GM12878 (cell line): ENCODE measurements around the gene TUBB1. TPM values are rescaled to one million over a fixed set of nuclear protein-coding genes. Genes with fewer than 3 reads are reported as not detected.

ENCODE experiments used
- ATAC-seq: fragments of 200-7000 bp; cut with Tn5 transposase; 3 replicates; pipeline ENCODE4 v1.9.1; 2020; ENCODE audit warnings: mild to moderate bottlenecking, moderate library complexity
- BruUV-seq: library from RNA; stranded (reverse); fragments of 400-500 nt; replicated peaks from 2 replicates; lab custom pipeline; 2021; lab: Mats Ljungman, UMichigan
- CTCF ChIA-PET: fragments of 300-600 bp; sonication (Branson Sonifier 250); formaldehyde crosslinking; extraction: SDS; loops from one replicate; lab custom pipeline; 2021; ENCODE audit warnings: inconsistent platforms; lab: Yijun Ruan, JAX
- POLR2A ChIA-PET: fragments of 350-600 bp; formaldehyde crosslinking; extraction: SDS; loops from one replicate; lab custom pipeline; 2021; ENCODE audit warnings: inconsistent platforms; lab: Charles Lee
- RAD21 ChIA-PET: fragments of 300-600 bp; sonication (Branson Sonifier 250); formaldehyde crosslinking; loops from one replicate; lab custom pipeline; 2023; ENCODE audit warnings: antibody characterized with exemption; ENCODE audit not compliant: unreplicated experiment; lab: Charles Lee
- SMC1A ChIA-PET: fragments of 300-600 bp; sonication (Branson Sonifier 250); formaldehyde crosslinking; loops from one replicate; lab custom pipeline; 2023; ENCODE audit not compliant: unreplicated experiment, uncharacterized antibody; lab: Charles Lee
- DNase-seq: peaks from one replicate; pipeline ENCODE4 v3.0.0-alpha.2; 2011; ENCODE audit warnings: low read depth, low spot score
- FAIRE-seq: peaks from 3 replicates; lab custom pipeline; 2011; peaks lifted over from hg19 to GRCh38; lab: Jason Lieb, UNC
- H2AFZ ChIP-seq: 2 replicates; pipeline ENCODE4 v1.6.0; 2011; ENCODE audit warnings: low read depth, low read length, control low read depth; ENCODE audit not compliant: control insufficient read depth
- H3K27ac ChIP-seq: 2 replicates; pipeline ENCODE4 v1.5.1; 2011; ENCODE audit warnings: control low read depth; ENCODE audit not compliant: control insufficient read depth, insufficient read depth
- H3K27me3 ChIP-seq, 2 experiments: replicated peaks in 1 of 2; 2 replicates each; pipeline versions ENCODE4 v1.6.0 to v1.6.1; 2011; ENCODE audit warnings: low read length in 1 of 2; ENCODE audit not compliant: control insufficient read depth in 2 of 2, insufficient read depth in 2 of 2
- H3K36me3 ChIP-seq, 2 experiments: 2 replicates each; pipeline ENCODE4 v1.5.1; 2011; ENCODE audit warnings: low read length in 1 of 2; ENCODE audit not compliant: control insufficient read depth in 2 of 2, insufficient read depth in 2 of 2
- H3K4me1 ChIP-seq: 2 replicates; pipeline ENCODE4 v1.6.1; 2011; ENCODE audit warnings: mild to moderate bottlenecking, low read length, moderate library complexity, mixed read lengths; ENCODE audit not compliant: control insufficient read depth, insufficient read depth
- H3K4me2 ChIP-seq: 2 replicates; pipeline ENCODE4 v1.6.0; 2011; ENCODE audit warnings: control low read depth; ENCODE audit not compliant: control insufficient read depth, insufficient read depth
- H3K4me3 ChIP-seq: fragments of 200-600 bp; sonication (generic); 2 replicates; pipeline ENCODE4 v1.5.1; 2016
- H3K79me2 ChIP-seq: 2 replicates; pipeline ENCODE4 v1.6.0; 2011; ENCODE audit warnings: low read length; ENCODE audit not compliant: control insufficient read depth, insufficient read depth
- H3K9ac ChIP-seq: 2 replicates; pipeline ENCODE4 v1.8.0; 2011; ENCODE audit warnings: low read length, control low read depth, mixed read lengths; ENCODE audit not compliant: control insufficient read depth, insufficient read depth
- H3K9me3 ChIP-seq: replicated peaks from 3 replicates; pipeline ENCODE4 v1.5.1; 2011; ENCODE audit warnings: mild to moderate bottlenecking, low read length; ENCODE audit not compliant: control insufficient read depth, insufficient read depth
- H4K20me1 ChIP-seq: 2 replicates; pipeline ENCODE4 v1.6.0; 2011; ENCODE audit not compliant: control insufficient read depth, insufficient read depth
- CREB1 ChIP-seq: IDR thresholded peaks from 2 replicates; pipeline ENCODE4 v1.6.1; 2012; ENCODE audit warnings: low read depth, mild to moderate bottlenecking, inconsistent platforms
- EED ChIP-seq: sonication (generic); IDR thresholded peaks from 2 replicates; pipeline ENCODE4 v1.6.1; 2016; ENCODE audit warnings: antibody characterized with exemption, low read depth
- ETV6 ChIP-seq, 2 experiments: fragments of 450-650 bp in 1 of 2; IDR thresholded peaks in 1 of 2; conservative IDR thresholded peaks in 1 of 2; 2 replicates each; pipeline ENCODE4 v1.6.1; 2014; ENCODE audit warnings: antibody characterized with exemption in 1 of 2, borderline replicate concordance in 1 of 2, low read depth in 1 of 2, mild to moderate bottlenecking in 1 of 2, moderate library complexity in 1 of 2
- FOXK2 ChIP-seq: fragments of 450-650 bp; IDR thresholded peaks from 2 replicates; pipeline ENCODE4 v1.6.1; 2017; ENCODE audit warnings: mild to moderate bottlenecking, moderate library complexity
- GABPA ChIP-seq: IDR thresholded peaks from 2 replicates; pipeline ENCODE4 v1.6.1; 2014; ENCODE audit warnings: antibody characterized with exemption, low read depth, mild to moderate bottlenecking, inconsistent platforms
- JUND ChIP-seq: IDR thresholded peaks from 2 replicates; pipeline ENCODE4 v1.6.1; 2012; ENCODE audit warnings: low read depth, mild to moderate bottlenecking, low read length, improper control_type of control experiment, moderate library complexity
- MTA3 ChIP-seq: IDR thresholded peaks from 2 replicates; pipeline ENCODE4 v1.6.1; 2012; ENCODE audit warnings: low read length, inconsistent platforms, borderline replicate concordance
- MYB ChIP-seq: fragments of 150-350 bp; IDR thresholded peaks from 2 replicates; pipeline ENCODE4 v1.6.1; 2014; ENCODE audit warnings: mild to moderate bottlenecking, low read depth, low read length, borderline replicate concordance
- NFYA ChIP-seq: IDR thresholded peaks from 2 replicates; pipeline ENCODE4 v1.6.1; 2011; ENCODE audit warnings: low read depth, mild to moderate bottlenecking, low read length, improper control_type of control experiment, borderline replicate concordance
- POLR2A ChIP-seq: IDR thresholded peaks from 2 replicates; pipeline ENCODE4 v1.6.1; 2011; ENCODE audit warnings: low read depth, mild to moderate bottlenecking, low read length
- RB1 ChIP-seq: fragments of 450-650 bp; formaldehyde crosslinking; IDR thresholded peaks from 2 replicates; pipeline ENCODE4 v1.6.1; 2017; ENCODE audit warnings: mild to moderate bottlenecking, borderline replicate concordance
- STAT1 ChIP-seq: fragments of 450-650 bp; conservative IDR thresholded peaks from 2 replicates; pipeline ENCODE4 v1.6.1; 2014; ENCODE audit warnings: antibody characterized with exemption, mild to moderate bottlenecking
- STAT3 ChIP-seq: IDR thresholded peaks from 2 replicates; pipeline ENCODE4 v1.6.1; 2011; ENCODE audit warnings: low read depth, low read length, improper control_type of control experiment
- ZNF217 ChIP-seq: fragments of 450-650 bp; IDR thresholded peaks from 2 replicates; pipeline ENCODE4 v1.6.1; 2017; ENCODE audit warnings: antibody characterized with exemption, mild to moderate bottlenecking
- ZNF24 ChIP-seq: fragments of 450-650 bp; IDR thresholded peaks from 2 replicates; pipeline ENCODE4 v1.6.1; 2017; ENCODE audit warnings: antibody characterized with exemption, mild to moderate bottlenecking
- ZNF622 ChIP-seq: fragments of 450-650 bp; IDR thresholded peaks from 2 replicates; pipeline ENCODE4 v1.6.1; 2017; ENCODE audit warnings: mild to moderate bottlenecking, inconsistent platforms
- WGBS: methylation state at CpG from one replicate; pipeline ENCODE4 v1.1.6; 2016; ENCODE audit warnings: low lambda C conversion rate; ENCODE audit not compliant: insufficient replicate concordance, insufficient coverage; ENCODE audit errors: missing lambda C conversion rate; 5-methylcytosine and 5-hydroxymethylcytosine counted together
- in situ Hi-C: fragments of 300-500 bp; cut with MboI; formaldehyde crosslinking; loops from 9 replicates; pipeline ENCODE4 v1.14.3; 2018; ENCODE audit warnings: mixed read lengths
- intact Hi-C: fragments of 100-400 bp; cut with micrococcal nuclease; formaldehyde crosslinking; loops from one replicate; pipeline ENCODE4 v1.14.2; 2022; ENCODE audit not compliant: unreplicated experiment
- polyA plus RNA-seq, 11 experiments: library from polyadenylated mRNA; depleted of rRNA in 4 of 11; unstranded in 6 of 11; stranded (reverse) in 5 of 11; fragments of >200 nt; fragmentation: Nextera tagmentation in 4 of 11; fragmentation: Illumina TruSeq in 1 of 11; extraction: Ambion mirVana in 4 of 11; extraction: Trizol in 1 of 11; gene quantifications; 1 replicate in 1 of 11; 2 replicates in 10 of 11; pipeline versions ENCODE4 v1.2.1 to v1.2.3, GENCODE V29; 2011 to 2016; ENCODE audit warnings: inconsistent platforms in 2 of 11, missing spikeins in 2 of 11, low read depth in 1 of 11
- total RNA-seq, 4 experiments: library from RNA; depleted of rRNA in 3 of 4; stranded (reverse); fragments of >200 nt in 3 of 4; fragmentation: Illumina TruSeq in 1 of 4; extraction: Trizol in 1 of 4; gene quantifications; 2 replicates each; pipeline versions ENCODE4 v1.2.1 to v1.2.3, GENCODE V29; 2013 to 2021
- TF ChIP-seq, protein P1 (sequence below): fragments of 450-650 bp; IDR thresholded peaks from 2 replicates; pipeline ENCODE4 v1.6.1; 2017; ENCODE audit warnings: low read depth, mild to moderate bottlenecking, moderate library complexity
- TF ChIP-seq, protein P2 (sequence below): IDR thresholded peaks from 2 replicates; pipeline ENCODE4 v1.6.1; 2011; ENCODE audit warnings: low read depth, low read length, improper control_type of control experiment, borderline replicate concordance
- TF ChIP-seq, protein P3 (sequence below), 3 experiments: IDR thresholded peaks in 2 of 3; conservative IDR thresholded peaks in 1 of 3; 2 replicates each; pipeline ENCODE4 v1.5.1; 2011; ENCODE audit warnings: low read depth in 3 of 3, low read length in 3 of 3, mild to moderate bottlenecking in 3 of 3, control low read depth in 2 of 3, moderate library complexity in 2 of 3, inconsistent platforms in 1 of 3, mixed read lengths in 1 of 3; ENCODE audit not compliant: control insufficient read depth in 2 of 3, insufficient read depth in 1 of 3; ENCODE audit errors: extremely low read depth in 1 of 3

The TUBB1 gene
- total and polyA plus RNA-seq, 10 of the 15 experiments (the other 5 are each of a cell fraction or from before 2014, with no cell fraction given), result 0.02 to 0.20 (median 0.06) TPM; not detected in 3

DNA sequence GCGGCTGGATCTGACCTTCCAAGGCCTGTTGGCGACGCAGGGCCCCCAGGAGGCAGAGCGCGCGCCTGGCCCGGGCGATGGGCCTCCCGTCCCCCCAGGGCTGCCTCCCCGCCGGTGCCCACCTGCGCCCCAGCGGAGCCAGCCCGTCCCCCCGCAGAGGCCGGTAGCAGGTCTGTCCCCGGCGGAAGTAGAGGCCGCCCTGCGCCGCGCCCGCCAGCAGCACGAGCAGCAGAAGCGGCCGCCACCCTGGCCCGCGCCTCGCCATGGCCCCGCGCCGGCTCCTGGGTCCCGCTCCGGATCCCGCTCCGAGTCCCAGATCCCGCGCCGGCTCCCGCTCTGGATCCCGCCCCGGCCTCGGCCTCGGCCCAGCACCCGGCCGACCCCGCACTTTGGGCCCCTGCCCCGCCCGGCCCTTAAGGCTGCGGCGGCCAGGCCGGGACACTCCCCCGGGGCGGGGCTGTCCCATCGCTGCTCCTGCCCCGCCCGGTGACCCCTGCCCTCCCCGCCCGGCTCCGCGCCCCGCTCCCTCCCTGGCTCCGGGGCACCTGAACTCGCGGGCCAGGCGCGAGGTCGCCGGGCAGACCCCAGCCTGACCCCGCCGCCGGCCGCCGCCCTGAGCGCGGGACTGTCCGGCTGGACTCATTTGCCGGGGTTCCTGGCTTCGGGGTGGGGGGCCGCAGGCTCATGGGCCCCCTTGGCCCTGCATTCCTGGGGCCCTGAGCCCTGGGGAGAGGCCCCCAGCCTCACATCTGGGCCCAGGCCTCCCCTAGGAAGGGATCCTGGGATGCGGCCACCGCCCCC, 12.2 kb upstream of the TUBB1 start, which contains the start of gene CTSZ:
Gene CTSZ (minus strand): TSS at position 391 of the 801 bp plus-strand sequence. CDS start 126 bp downstream, at position 265.
- H4K20me1 ChIP-seq, result 0 out of 2 replicates have a peak, but pooled peaks cover 2% of the 10 kb centered on the region
- peaks cover 35% of the 10 kb centered on the region for H3K4me1 ChIP-seq
- peak within 1 kb of the TSS; percentile 92 for H3K9ac ChIP-seq
- SMC1A ChIA-PET, result interaction anchor here (0.9 to 2.2 kb wide), 4 partner anchors 22 to 121 kb away, joined by 3 to 12 read pairs (median 6); partner anchors contain the start of gene ATP5F1E
- WGBS, result 3% methylated on average over 23 of the region's 82 CpGs
- H3K4me3 ChIP-seq, result peak within 1 kb of the TSS; percentile 92
- peak within 1 kb of the TSS; percentile 95 for H3K27ac ChIP-seq
- peaks cover 5 to 11% of the 10 kb centered on the region in 2 experiments for H3K36me3 ChIP-seq
- CTCF ChIA-PET, result no interaction called here
- intact Hi-C loops, result loop anchor here (1.0 kb wide), 2 partner anchors 25 to 100 kb away; partner anchors contain the start of gene ATP5F1E
- peak within 1 kb of the TSS; percentile 83 for H3K4me2 ChIP-seq
- H3K9me3 ChIP-seq, result no peaks in the 10 kb centered on the region
- no TSS peak for BruUV-seq
- ATAC-seq, result peak; percentile 52
- RAD21 ChIA-PET, result interaction anchor here (2.6 kb wide), 1 partner anchor 25 kb away, joined by 15 read pairs; the partner anchor contains the start of gene ATP5F1E
- POLR2A ChIA-PET, result interaction anchor here (2.2 kb wide), 1 partner anchor 25 kb away, joined by 15 read pairs; the partner anchor contains the start of gene ATP5F1E
- in situ Hi-C loops, result loop anchor here (10.0 kb wide), 2 partner anchors 552 to 1612 kb away; partner anchors contain the start of gene RBM38
- H2AFZ ChIP-seq, result peak within 1 kb of the TSS; percentile 38
- FAIRE-seq, result no peak
- peaks cover 52% of the 10 kb centered on the region for H3K79me2 ChIP-seq
- DNase-seq, result no peak
- no peaks in the 10 kb centered on the region for H3K27me3 ChIP-seq
- TF ChIP-seq, protein P1, sequence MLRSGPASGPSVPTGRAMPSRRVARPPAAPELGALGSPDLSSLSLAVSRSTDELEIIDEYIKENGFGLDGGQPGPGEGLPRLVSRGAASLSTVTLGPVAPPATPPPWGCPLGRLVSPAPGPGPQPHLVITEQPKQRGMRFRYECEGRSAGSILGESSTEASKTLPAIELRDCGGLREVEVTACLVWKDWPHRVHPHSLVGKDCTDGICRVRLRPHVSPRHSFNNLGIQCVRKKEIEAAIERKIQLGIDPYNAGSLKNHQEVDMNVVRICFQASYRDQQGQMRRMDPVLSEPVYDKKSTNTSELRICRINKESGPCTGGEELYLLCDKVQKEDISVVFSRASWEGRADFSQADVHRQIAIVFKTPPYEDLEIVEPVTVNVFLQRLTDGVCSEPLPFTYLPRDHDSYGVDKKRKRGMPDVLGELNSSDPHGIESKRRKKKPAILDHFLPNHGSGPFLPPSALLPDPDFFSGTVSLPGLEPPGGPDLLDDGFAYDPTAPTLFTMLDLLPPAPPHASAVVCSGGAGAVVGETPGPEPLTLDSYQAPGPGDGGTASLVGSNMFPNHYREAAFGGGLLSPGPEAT, result no peak
- TF ChIP-seq STAT1 (no peak), ZNF217 (no peak), FOXK2 (no peak), ZNF622 (no peak), ZNF24 (no peak), MYB (no peak), CREB1 (no peak), ETV6 (conservative IDR thresholded peaks at IDR 0.05 in 1 of 2, IDR thresholded peaks at IDR 0.05 in 1 of 2; ENCODE audit: borderline replicate concordance in 1 of 2, low read depth in 1 of 2) (no peak), GABPA (no peak), EED (no peak), MTA3 (no peak), POLR2A (peak; percentile 70), STAT3 (no peak), RB1 (peak; percentile 36; the same call in 1 of the 2 replicates), JUND (no peak), NFYA (no peak)
- TF ChIP-seq, protein P2, sequence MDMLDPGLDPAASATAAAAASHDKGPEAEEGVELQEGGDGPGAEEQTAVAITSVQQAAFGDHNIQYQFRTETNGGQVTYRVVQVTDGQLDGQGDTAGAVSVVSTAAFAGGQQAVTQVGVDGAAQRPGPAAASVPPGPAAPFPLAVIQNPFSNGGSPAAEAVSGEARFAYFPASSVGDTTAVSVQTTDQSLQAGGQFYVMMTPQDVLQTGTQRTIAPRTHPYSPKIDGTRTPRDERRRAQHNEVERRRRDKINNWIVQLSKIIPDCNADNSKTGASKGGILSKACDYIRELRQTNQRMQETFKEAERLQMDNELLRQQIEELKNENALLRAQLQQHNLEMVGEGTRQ, result no peak
- TF ChIP-seq, protein P3, sequence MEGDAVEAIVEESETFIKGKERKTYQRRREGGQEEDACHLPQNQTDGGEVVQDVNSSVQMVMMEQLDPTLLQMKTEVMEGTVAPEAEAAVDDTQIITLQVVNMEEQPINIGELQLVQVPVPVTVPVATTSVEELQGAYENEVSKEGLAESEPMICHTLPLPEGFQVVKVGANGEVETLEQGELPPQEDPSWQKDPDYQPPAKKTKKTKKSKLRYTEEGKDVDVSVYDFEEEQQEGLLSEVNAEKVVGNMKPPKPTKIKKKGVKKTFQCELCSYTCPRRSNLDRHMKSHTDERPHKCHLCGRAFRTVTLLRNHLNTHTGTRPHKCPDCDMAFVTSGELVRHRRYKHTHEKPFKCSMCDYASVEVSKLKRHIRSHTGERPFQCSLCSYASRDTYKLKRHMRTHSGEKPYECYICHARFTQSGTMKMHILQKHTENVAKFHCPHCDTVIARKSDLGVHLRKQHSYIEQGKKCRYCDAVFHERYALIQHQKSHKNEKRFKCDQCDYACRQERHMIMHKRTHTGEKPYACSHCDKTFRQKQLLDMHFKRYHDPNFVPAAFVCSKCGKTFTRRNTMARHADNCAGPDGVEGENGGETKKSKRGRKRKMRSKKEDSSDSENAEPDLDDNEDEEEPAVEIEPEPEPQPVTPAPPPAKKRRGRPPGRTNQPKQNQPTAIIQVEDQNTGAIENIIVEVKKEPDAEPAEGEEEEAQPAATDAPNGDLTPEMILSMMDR (IDR thresholded peaks at IDR 0.05 in 2 of 3, conservative IDR thresholded peaks at IDR 0.05 in 1 of 3; ENCODE audit: control insufficient read depth in 2 of 3, extremely low read depth in 1 of 3, insufficient read depth in 1 of 3, low read depth in 3 of 3, low read length in 3 of 3), result no peak
